Measurements from ENCODE around the gene SCN2B.
"Not testable (repeated sequence)": the region's sequence is repeated elsewhere in the genome, so short reads cannot be mapped to it uniquely, and the experiment has no call there.

SCN2B gene

DNA sequence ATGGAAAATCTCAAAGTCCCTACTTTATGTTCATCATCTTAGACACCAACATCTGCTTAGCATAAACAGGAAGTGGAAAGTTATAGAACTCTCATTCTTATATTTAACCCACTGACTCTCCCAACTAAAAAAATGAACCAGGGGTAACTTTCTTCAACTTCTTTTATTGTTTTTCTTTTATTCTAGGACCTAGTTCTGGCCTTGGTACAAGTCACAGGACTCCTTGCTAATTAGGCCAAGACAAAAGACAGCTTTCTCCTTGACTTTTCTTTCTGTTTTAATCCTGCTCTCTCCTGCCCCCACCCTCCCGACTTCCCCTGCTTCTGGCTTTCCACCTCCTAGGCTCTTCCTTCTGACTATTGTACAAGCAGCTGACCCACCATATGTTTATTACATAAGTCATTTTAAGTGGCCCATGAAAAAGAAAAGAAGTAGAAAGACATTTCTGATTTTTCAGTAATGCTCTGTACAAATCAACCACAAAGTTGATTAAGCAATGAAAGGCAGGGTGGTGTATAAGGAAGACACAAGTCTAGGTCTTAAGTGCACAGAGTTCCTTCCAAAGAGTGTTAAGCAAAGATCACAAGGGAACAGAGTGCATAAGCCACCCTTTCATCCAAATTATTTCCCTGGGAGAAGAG, 30.1 kb upstream of the SCN2B start:
- no peak for DNase-seq

DNA sequence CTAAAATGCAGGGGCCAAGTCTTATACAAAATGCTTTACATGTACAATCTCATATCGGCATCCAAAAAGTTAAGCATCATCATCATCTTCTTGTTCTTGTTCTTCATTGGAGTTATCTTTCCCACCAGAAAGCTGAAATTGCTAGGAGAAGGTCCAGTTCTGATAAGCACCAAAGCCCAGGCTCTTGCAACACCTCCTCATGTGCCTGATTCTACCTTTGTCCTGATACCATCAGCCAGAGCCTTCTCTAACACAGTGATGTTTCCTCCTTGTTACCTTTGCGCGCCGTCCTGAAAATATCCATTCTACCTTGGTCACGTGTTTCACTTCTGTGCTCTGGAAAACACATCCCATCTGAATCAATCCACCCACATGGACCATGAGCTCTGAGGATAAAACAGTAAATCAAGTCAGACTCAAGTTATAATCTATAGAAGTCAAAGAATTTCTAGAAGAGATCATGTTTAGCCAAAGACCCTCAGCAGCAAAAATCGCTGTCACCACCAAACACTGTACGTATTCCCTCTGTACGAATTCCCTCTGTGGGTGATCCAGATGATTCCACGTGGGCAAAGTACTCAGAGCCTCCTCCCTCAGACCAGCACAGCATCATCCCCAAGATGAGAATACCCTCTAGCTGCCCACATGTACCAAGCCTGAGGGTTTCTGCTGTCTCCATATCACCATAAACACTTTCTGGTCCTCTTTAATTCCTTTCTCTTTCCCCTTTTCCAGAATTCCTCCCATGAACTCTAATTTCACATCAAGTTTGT, 29.4 kb upstream of the SCN2B start:
- DNase-seq: no peak

DNA sequence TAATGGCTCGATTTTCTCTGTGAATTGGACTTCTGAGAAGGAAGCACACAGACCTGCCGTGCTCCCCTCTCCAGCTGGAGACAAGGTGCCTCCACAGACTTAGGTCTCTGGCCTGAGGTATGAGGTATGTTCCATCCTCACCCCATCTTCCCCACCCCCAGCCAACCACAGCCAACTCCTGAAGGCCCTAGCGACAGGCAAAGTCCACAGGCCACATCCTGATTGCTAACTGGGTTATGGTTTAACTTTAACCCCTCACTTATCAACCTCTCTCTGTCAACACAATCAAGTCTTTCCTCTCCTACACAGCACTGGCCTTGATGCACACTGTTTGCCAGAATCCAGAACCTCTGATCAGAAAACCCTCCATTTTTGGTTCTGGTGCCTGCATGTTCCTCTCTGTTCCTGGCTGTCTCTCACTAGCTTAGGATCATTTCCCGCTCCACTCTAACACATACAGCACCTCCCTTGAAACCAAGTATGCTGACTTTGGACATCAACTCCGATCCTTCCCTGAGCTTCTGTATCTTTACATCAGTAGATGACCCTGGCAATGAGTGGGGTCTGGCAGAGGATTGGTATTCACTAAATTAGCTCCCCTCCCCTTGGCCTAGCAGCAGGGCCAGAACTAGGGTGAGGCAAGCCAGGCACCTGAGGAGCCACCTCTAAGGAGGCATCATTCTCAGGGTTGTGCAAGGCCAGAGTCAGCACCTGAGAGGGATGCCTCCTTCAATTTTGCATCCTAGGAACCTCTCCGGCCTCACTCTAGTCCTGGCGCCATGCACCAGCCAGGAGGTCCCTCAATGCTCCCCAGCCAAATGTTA, 26.4 kb upstream of the SCN2B start:
- peak; percentile 43 to 66 for DNase-seq

DNA sequence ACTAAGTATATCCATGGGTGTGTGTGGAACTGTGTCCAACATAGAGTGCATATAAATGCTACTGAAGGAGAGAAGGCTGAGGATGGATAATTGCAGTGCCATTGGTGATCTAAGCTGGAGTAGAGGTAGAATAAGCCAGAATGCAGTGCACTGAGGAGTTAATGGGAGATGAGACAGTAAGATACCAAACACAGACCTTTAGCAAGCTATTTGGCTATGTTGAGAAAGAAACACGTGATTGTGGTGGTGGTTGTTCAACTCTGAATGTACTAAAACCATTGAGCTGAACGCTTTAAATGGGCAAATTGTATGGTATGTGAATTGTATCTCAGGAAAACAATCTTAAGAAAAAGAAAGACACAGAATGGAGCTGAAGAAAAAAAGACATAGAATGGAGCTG, 25.5 kb upstream of the SCN2B start:
- DNase-seq: no peak

DNA sequence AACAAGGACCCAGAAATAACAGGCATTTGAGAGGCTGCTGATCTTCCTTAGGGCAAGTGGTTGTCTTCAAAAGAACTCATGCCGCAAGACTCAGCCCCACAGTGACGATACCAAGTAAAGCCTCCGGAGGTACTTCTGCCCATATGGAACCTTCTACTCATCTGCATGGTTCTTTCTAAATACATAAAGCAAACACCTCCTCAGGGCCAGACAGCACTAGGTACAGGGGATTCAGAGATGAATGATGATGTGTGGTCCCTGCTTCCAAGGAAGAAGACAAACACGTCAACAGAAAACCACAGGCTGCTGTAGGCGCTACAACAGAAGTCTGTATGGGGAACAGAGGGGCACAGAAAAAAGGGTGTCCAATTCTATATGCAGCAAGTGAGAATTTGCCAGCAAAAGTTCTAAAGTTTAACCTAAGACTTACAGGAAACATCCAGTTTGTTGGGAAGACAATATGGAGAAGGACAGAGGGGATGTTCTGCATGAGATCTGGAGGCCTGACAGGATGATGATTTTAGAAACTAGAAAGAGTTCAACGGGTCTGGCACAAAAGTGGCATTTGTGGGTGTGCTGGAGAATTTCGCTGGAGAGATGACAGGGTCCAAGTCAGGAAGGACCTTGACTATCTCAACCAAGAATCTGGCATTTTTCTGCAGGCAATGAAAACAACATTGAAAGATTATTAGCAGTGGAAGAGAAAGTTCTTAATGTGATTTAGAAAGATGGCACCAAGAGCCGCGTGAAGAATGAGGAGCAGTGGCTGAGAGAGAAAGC, 24.7 kb upstream of the SCN2B start:
- peak in 1 of 2 donors; percentile 24 for DNase-seq

DNA sequence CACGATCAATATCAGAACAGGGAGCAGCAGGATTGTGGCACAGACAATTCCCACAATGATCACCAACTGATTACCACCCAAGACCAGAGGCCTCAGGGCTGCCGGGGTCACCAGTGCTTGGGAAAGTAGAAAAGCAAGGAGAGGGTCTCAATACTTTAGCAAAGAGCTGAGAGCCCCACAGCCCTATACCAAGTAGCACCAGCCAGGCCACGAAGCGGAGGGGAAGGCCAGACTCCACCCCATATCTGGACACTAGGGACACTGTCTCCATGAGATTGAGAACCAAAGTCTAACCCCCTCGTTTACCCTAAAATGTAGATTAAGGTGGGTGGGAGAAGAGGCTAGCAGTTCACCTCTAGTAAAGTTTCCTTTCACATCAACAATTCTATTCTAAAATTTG, 24.1 kb upstream of the SCN2B start:
- no peak for DNase-seq

DNA sequence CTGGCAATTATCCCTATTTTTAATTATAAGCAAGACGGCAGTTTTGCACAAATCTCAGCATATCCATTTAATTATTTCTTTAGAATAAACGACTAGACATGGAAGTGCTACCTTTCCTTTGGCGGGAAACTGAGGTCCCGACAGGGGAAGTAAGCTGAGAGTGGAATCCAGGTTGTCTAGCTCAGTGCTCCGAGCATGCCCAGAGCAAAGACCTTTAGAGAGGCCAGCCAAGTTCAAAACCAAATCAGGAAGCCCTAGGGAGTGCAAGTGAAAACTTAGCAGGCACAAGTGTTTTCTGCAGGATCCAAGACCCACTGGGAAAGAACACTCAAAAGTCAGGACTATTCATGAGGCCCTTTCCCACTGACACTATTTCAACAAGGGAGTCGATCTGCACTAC, 22.7 kb upstream of the SCN2B start:
- no peak for DNase-seq

DNA sequence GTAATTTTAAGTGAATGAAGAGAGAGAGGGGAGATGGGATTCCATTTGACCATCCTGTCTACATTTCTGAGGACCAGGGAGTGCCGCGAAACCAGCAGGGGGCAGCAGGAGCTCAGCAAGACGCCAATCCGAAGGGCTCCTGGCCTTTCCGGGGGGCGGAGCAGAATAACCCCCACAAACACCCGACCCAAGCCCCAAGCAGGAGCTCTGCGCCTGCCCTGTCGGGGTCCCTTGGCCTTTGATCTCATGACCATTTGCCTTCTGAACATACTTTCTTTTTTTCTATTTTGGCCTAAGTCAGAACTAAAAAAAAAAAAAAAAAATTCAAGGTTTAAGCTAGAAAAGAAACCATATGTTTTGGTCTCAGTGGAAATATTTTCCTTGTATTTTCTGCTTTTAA, 21.9 kb upstream of the SCN2B start:
- peak; percentile 81 to 82 for DNase-seq

DNA sequence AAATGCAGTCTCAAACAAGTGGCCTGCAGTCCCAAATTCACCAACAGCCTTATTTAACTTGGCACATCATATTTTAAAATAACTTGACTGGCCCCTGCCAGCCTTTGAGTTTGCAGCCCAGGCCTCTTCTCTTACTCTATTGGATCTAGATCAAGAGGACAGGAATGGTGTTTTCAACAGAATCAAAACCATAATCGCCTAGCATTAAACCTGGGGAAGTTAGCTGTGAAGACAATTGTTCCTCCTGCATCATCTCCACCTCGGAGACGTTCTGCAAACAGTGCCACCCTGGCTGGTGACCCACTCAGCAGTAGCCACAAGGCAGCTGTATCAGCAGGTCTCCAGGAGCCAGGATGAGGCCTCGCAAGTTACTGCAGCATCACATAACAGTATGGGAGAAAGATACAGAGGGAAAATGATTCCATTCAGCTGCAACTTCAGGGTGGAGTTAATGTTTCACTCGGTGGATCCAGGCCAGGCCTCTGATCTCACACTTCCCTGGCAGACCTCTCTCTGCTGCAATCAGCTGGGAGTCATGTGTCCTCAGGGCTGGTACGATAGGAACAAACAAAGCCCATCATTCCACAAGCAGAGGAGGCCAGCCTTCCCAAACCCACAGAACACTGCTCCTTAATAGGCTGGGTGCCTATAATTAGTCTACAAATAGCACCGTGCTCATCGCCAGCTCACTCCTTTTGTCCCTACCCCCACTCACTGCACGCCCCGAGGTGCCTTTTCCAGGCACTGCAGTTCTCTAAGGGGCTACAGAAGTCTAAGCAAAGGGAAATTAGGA, 18.6 kb upstream of the SCN2B start:
- no peak for DNase-seq

DNA sequence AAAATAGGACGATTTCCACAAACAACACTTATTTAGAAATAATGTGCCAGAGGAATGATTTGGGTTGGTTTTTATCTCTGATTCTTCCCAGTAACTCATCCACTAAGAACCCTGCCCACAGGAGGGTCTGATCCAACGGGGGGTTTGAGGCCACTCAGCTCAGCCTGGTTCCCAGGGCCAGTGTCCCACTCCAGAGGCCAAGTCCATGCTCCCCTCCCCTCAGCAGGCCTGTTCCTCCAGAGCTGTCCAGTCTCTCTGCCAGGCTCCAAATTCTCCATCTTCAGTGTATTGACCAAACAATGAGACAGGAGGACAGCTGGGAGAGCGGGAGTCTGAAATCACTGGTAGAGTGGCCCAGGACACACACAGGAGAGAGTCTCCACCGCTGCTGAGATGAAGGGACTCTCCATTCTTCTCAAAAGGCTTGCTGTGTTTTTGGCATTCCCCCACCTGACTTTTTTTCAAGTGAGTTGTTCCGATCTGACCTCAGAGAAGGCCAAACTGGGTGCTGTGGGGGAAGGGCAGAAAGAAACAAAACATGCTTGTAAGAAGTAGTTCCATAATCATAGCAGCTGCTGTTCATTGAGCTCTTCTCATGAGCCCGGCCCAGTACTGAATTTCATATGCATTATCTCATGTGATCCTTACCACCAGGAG, 17.6 kb upstream of the SCN2B start:
- DNase-seq: no peak

DNA sequence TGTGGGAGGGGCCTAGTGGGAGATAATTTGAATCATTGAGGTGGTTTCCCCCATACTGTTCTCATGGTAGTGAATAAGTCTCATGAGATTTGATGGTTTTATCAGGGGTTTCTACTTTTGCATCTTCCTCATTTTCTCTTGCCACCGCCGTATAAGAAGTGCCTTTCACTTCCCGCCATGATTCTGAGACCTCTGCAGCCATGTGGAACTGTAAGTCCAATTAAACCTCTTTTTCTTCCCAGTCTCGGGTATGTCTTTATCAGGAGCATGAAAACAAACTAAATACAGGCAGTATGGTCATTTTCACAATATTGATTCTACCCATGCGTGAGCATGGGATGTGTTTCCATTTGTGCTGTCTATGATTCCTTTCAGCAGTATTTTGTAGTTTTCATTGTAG, 16.4 kb upstream of the SCN2B start:
- not testable (repeated sequence) for DNase-seq

DNA sequence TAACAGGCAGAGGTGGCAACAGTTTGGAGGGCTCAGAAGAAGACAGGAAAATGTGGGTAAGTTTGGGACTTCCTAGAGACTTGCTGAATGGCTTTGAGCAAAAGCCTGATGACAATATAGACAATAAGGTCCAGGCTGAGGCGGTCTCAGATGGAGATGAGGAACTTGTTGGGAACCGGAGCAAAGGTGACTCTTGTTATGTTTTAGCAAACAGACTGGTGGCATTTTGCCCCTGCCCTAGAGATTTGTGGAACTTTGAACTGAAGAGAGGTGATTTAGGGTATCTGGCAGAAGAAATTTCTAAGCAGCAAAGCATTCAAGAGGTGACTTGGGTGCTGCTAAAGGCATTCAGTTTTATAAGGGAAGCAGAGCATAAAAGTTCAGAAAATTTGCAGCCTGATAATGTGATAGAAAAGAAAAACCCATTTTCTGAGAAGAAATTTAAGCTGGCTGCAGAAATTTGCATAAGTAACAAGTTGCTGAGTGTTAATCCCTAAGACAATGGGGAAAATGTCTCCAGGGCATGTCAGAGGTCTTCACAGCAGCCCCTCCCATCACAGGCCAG, 14.6 kb upstream of the SCN2B start:
- DNase-seq: not testable (repeated sequence)

DNA sequence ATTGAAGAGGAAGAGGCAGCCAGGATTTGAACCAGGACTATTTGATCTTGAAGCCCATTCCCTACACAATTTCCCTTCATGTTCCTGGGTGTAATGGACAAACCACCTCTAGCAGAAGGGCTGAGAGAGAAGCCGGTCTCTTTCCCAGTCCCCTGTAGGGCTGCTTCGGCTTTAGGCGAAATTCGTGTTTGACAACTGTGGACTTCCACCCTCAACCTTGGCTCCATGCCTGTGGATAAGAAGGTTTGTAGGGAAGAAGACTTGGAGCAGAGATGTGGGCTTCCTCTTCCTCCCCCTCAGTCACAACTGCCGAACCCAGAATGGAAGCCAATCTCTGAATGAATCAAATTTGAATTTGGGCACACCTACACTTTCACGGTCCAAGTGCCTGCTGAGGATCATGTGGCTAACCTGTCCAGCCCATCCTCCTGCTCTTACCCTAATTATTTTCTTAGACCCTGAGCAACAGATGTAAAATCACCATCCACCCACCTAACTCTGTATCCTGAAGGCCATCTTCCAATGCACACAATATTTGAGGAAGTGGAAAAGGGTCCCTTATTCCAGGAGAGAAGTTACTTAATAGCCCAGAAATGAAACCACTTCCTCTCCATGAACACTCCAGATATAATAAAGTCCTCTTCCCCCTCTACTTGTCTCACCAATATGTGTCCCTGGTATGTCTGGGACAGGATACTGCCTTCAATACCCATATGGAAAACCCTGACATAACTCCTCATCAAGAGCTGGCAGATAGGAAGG, 10.1 kb upstream of the SCN2B start:
- no peak for DNase-seq

DNA sequence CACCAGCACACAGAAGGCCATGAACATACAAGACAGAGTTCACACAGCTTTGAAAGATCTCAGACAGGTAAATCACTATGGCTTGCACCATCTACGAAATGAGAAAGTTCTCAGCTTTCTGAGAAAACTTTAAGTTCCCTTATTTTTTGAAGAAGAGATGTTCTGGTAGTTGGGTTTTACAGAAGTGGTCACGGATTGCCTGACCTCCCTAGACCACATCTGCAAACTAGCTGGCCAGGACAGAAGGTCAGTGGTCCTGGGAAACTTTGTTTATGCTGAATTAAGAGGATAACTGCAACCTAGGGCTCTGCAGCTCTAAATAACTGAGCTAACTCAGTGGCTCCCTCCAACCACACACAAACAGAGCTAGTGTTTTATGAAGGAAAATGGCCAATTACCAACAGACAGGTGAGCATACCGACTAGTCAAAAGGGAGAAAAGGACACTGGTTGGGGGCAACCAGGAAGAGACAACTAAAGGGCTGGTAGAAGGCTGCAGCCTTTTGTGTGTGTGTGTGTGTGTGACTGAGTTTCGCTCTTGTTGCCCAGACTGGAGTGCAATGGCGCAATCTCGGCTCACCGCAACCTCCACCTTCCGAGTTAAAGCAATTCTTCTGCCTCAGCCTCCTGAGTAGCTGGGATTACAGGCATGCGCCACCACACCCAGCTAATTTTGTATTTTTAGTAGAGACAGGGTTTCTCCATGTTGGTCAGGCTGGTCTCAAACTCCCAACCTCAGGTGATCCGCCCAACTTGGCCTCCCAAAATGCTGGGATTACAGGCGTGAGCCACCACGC, 8.5 kb upstream of the SCN2B start:
- DNase-seq: no peak

DNA sequence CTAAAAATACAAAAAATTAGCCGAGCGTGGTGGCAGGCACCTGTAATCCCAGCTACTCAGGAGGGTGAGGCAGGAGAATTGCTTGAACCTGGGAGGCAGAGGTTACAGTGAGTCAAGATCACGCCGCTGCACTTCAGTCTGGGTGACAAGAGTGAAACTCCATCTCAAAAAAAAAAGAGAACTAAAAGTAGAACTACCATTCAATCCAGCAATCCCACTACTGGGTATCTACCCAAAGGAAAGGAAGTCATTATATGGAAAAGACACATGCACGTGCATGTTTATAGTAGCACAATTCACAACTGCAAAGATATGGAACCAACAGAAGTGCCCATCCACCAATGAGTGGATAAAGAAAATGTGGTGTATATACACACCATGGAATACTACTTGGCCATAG, 7.3 kb upstream of the SCN2B start:
- DNase-seq: peak in 1 of 2 donors; percentile 19

DNA sequence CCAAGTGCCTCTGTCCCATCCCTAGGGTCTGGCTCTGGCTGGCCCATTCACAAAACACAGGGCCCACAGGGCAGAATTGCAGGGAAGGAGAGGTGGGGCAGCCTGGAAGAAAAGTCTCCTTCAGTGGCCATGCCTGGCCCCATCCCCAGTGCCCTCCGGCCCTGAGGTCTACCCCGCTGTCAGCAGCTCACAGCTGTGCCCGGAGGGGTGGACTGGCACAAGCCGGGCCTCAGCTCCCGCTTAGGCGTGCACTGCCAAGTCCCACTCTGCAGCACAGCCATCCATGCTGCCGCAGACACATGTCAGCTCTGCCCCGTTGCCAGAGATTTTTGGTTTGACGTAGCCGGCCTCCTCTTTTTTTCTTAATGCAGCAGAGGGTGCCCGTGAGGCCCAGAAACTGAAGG, 3.9 kb upstream of the SCN2B start:
- DNase-seq: peak in 1 of 2 donors; percentile 9

DNA sequence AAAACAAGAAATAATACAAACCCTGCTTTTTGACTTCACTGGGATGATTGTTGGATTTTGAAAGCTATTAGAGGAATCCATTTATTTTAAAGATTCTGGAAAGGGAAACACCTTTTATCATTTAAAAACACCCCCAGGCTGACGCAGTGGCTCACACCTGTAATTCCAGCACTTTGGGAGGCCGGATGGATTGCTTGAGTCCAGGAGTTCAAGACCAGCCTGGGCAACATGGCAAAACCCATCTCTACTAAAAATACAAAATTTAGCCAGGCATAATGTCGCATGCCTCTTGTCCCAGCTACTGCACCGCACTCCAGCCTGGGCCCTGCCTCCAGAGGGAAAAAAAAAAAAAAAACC, 317 bp upstream of the SCN2B start:
- DNase-seq: no peak

DNA sequence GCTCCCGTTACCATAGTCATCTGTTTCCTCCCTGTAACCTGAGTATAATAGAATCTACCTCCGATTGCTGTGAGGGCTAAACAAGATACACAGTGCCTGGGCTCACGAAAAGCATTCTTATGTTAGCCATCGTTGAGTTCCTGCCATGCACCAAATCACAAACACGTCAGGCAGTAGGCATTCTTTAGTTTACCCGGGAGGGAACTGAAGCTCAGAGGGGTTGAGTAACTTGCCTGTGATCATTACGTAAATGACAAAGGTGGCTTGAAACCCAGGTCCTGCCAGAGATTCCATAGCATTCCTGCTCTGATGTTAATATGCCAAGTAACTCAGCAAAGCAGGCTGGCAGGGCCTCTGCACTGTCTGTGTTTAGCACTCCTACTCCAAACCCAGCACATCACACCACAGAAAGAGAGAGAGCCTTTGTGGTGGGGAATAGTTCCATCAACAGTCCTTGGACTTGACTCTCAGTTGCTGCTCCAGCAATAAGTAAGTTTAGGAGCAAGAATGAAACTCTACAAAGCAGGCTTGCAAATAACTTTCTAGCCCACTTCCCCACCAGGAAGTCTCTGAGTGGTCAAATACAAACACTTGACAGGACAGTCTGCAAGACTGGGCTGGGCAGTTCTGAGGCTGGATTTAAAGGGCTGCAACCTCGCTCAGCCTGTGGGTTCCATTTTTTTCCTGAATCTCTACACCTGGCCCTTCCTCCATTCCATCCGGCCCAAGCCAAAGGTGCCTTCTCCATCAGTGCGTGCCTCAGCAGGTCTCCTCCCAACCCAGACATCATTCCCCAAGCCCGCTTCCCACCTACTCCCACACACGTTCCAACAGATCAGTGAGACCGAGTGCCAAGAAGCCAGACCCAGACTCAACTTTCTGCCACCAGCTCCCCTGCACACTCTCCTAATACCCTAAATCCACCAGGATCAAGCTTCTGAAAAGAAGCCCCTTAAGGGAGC, 1.1 kb downstream of the SCN2B start:
- DNase-seq: no peak

Data from CD4-positive, alpha-beta T cell treated with Interleukin-1 beta for 1 hour (primary cell).